ENCODE data around the gene PARP4.
"Not testable (repeated sequence)": the region's sequence is repeated elsewhere in the genome, so short reads cannot be mapped to it uniquely, and the experiment has no call there.

GRCh38 chr13:24371273-24371672 is 141.3 kb downstream of the PARP4 start:
- TF ChIP-seq CTCF (IDR thresholded peaks at IDR 0.05; ENCODE audit: low read length); EZH2 (IDR thresholded peaks at IDR 0.05; ENCODE audit: borderline replicate concordance, low read length): not testable (repeated sequence)

All from OCI-LY1 (cell line).